Common myeloid progenitor, CD34-positive (primary cell): ENCODE results near the gene DNMT3A.

Source experiments
- CTCF ChIA-PET: fragments of 350-600 bp; sonication (Branson Sonifier 250); formaldehyde crosslinking; loops from one replicate; lab custom pipeline; 2021; ENCODE audit warnings: antibody characterized with exemption; lab: Charles Lee
- POLR2A ChIA-PET: fragments of 350-600 bp; sonication (Branson Sonifier 250); formaldehyde crosslinking; loops from one replicate; lab custom pipeline; 2021; ENCODE audit warnings: antibody characterized with exemption; lab: Charles Lee
- DNase-seq, 3 donors: peaks; one replicate each; pipeline versions ENCODE4 v3.0.0 to v3.0.0-alpha.2; 2013
- H3K27ac ChIP-seq, 2 experiments: 1 replicate in 1 of 2; 2 replicates in 1 of 2; pipeline ENCODE4 v1.7.0; 2013; ENCODE audit warnings: inconsistent platforms in 2 of 2, low read length in 2 of 2, mild to moderate bottlenecking in 2 of 2, low read depth in 1 of 2, moderate library complexity in 1 of 2; ENCODE audit not compliant: severe bottlenecking in 2 of 2, insufficient read depth in 1 of 2, poor library complexity in 1 of 2
- H3K27me3 ChIP-seq, 5 experiments: replicated peaks in 2 of 5; 1 replicate in 3 of 5; 2 replicates in 2 of 5; pipeline versions ENCODE4 v1.6.1 to v1.7.0; 2013; ENCODE audit warnings: low read length in 4 of 5, mild to moderate bottlenecking in 2 of 5, moderate library complexity in 2 of 5, inconsistent platforms in 1 of 5; ENCODE audit not compliant: insufficient read depth in 5 of 5, control insufficient read depth in 4 of 5
- H3K36me3 ChIP-seq, 4 experiments: 1 replicate in 2 of 4; 2 replicates in 2 of 4; pipeline versions ENCODE4 v1.6.1 to v1.7.0; 2013; ENCODE audit warnings: low read length in 3 of 4, control low read depth in 1 of 4, mild to moderate bottlenecking in 1 of 4; ENCODE audit not compliant: control insufficient read depth in 4 of 4, insufficient read depth in 4 of 4
- H3K4me1 ChIP-seq, 4 experiments: 1 replicate in 3 of 4; 2 replicates in 1 of 4; pipeline versions ENCODE4 v1.6.1 to v1.7.1; 2013; ENCODE audit warnings: low read length in 3 of 4, mild to moderate bottlenecking in 3 of 4, control low read depth in 1 of 4, inconsistent platforms in 1 of 4, moderate library complexity in 1 of 4; ENCODE audit not compliant: control insufficient read depth in 4 of 4, insufficient read depth in 4 of 4; ENCODE audit errors: control extremely low read depth in 1 of 4
- H3K4me3 ChIP-seq, 7 experiments: 1 replicate in 4 of 7; 2 replicates in 3 of 7; pipeline versions ENCODE4 v1.5.1 to v1.7.0; 2013; ENCODE audit warnings: mild to moderate bottlenecking in 7 of 7, low read length in 6 of 7, moderate library complexity in 6 of 7, inconsistent platforms in 2 of 7, low read depth in 2 of 7, control low read depth in 1 of 7; ENCODE audit not compliant: insufficient read depth in 4 of 7, control insufficient read depth in 1 of 7; ENCODE audit errors: extremely low read depth in 1 of 7
- H3K9me3 ChIP-seq, 5 experiments: 1 replicate in 4 of 5; 2 replicates in 1 of 5; pipeline versions ENCODE4 v1.6.1 to v1.7.1; 2013; ENCODE audit warnings: low read length in 4 of 5, mild to moderate bottlenecking in 2 of 5, inconsistent platforms in 1 of 5, low read depth in 1 of 5, moderate library complexity in 1 of 5; ENCODE audit not compliant: control insufficient read depth in 4 of 5, insufficient read depth in 2 of 5; ENCODE audit errors: control extremely low read depth in 1 of 5
- WGBS: methylation state at CpG from one replicate; pipeline ENCODE4 v1.1.5; 2013; ENCODE audit not compliant: insufficient coverage; 5-methylcytosine and 5-hydroxymethylcytosine counted together

Gene DNMT3A

GRCh38 chr2:25197336-25198208 is 144.2 kb downstream of the DNMT3A start:
- ChIA-PET POLR2A (no interaction called here), CTCF (interaction anchor here (0.7 to 4.5 kb wide), 12 partner anchors 9 to 298 kb away, joined by 3 to 55 read pairs (median 6); partner anchors contain the start of gene POMC)
- DNase-seq, result no peak
- H3K9me3 ChIP-seq, result no peaks in the 10 kb centered on the region
- H3K27me3 ChIP-seq, result no peaks in the 10 kb centered on the region
- H3K4me1 ChIP-seq, result peaks cover 0 to 22% (median 17%) of the 10 kb centered on the region in 4 experiments
- no peaks in the 10 kb centered on the region for H3K36me3 ChIP-seq
- H3K27ac ChIP-seq, result no peak overlapping the region
- WGBS, result 63% methylated on average over 10 of the region's 12 CpGs
- no peak overlapping the region for H3K4me3 ChIP-seq

GRCh38 chr2:25194576-25195122 is 147.1 kb downstream of the DNMT3A start:
- ChIA-PET POLR2A (interaction anchor here (0.8 kb wide), 1 partner anchor 21 kb away, joined by 3 read pairs; no protein-coding TSS in a partner anchor), CTCF (interaction anchor here (1.2 to 4.5 kb wide), 12 partner anchors 10 to 219 kb away, joined by 3 to 55 read pairs (median 4); partner anchors contain the start of gene POMC)
- WGBS, result over 99% methylated on average over 9 of the region's 9 CpGs

GRCh38 chr2:25190536-25190935 is 151.2 kb downstream of the DNMT3A start:
- WGBS, result 95% methylated on average over 4 of the region's 5 CpGs
- Histone ChIP-seq H3K27me3 (no peaks in the 10 kb centered on the region), H3K9me3 (no peaks in the 10 kb centered on the region), H3K27ac (no peak overlapping the region), H3K4me1 (no peaks in the 10 kb centered on the region), H3K4me3 (no peak overlapping the region), H3K36me3 (no peaks in the 10 kb centered on the region)
- ChIA-PET CTCF (interaction anchor here (1.1 to 1.4 kb wide), 2 partner anchors 21 to 24 kb away, joined by 3 to 4 read pairs; no protein-coding TSS in a partner anchor), POLR2A (no interaction called here)
- no peak for DNase-seq

More at GRCh38 chr2:25194576-25195122, 147.1 kb downstream of the DNMT3A start:
- H3K9me3 ChIP-seq, result no peaks in the 10 kb centered on the region
- H3K4me3 ChIP-seq, result no peak overlapping the region
- no peaks in the 10 kb centered on the region for H3K27me3 ChIP-seq
- no peak overlapping the region for H3K27ac ChIP-seq
- peaks cover 0 to 14% (median 11%) of the 10 kb centered on the region in 4 experiments for H3K4me1 ChIP-seq
- no peak for DNase-seq
- H3K36me3 ChIP-seq, result no peaks in the 10 kb centered on the region

- no peak for DNase-seq
- no peak overlapping the region for H3K4me3 ChIP-seq
- POLR2A ChIA-PET, result no interaction called here
- CTCF ChIA-PET, result interaction anchor here (1.6 to 2.1 kb wide), 2 partner anchors 8 to 22 kb away, joined by 3 to 8 read pairs; no protein-coding TSS in a partner anchor
- WGBS, result 97% methylated on average over 4 of the region's 4 CpGs
- H3K4me1 ChIP-seq, result no peaks in the 10 kb centered on the region
- H3K27ac ChIP-seq, result no peak overlapping the region
- H3K9me3 ChIP-seq, result no peaks in the 10 kb centered on the region
- no peaks in the 10 kb centered on the region for H3K27me3 ChIP-seq
- no peaks in the 10 kb centered on the region for H3K36me3 ChIP-seq
Measured at GRCh38 chr2:25188405-25188804, 153.3 kb downstream of the DNMT3A start.

GRCh38 chr2:25187729-25188350 is 153.9 kb downstream of the DNMT3A start:
- Histone ChIP-seq H3K27ac (no peak overlapping the region), H3K9me3 (no peaks in the 10 kb centered on the region), H3K36me3 (no peaks in the 10 kb centered on the region), H3K27me3 (no peaks in the 10 kb centered on the region), H3K4me3 (no peak overlapping the region), H3K4me1 (no peaks in the 10 kb centered on the region)
- POLR2A ChIA-PET, result no interaction called here
- 93% methylated on average over 8 of the region's 11 CpGs for WGBS
- no peak for DNase-seq
- CTCF ChIA-PET, result interaction anchor here (1.6 to 2.1 kb wide), 2 partner anchors 8 to 21 kb away, joined by 3 to 8 read pairs; no protein-coding TSS in a partner anchor

GRCh38 chr2:25184254-25184653 is 157.5 kb downstream of the DNMT3A start:
- Histone ChIP-seq H3K36me3 (no peaks in the 10 kb centered on the region), H3K4me3 (no peak overlapping the region), H3K27me3 (no peaks in the 10 kb centered on the region), H3K27ac (no peak overlapping the region), H3K4me1 (no peaks in the 10 kb centered on the region), H3K9me3 (no peaks in the 10 kb centered on the region)
- no peak for DNase-seq
- CTCF ChIA-PET, result interaction anchor here (1.0 to 2.6 kb wide), 3 partner anchors 10 to 18 kb away, joined by 3 to 6 read pairs (median 4); no protein-coding TSS in a partner anchor
- POLR2A ChIA-PET, result interaction anchor here (0.7 kb wide), 1 partner anchor 539 kb away, joined by 3 read pairs; no protein-coding TSS in a partner anchor
- WGBS, result 93% methylated on average over 5 of the region's 5 CpGs
